ENCODE data around the gene KDM4F. TPM values are rescaled to one million over a fixed set of nuclear protein-coding genes. Genes with fewer than 3 reads are reported as not detected.

Gene KDM4F
- total and polyA plus RNA-seq, 4 donors: not detected

- no peak for TF ChIP-seq HNF4G (IDR thresholded peaks at IDR 0.05)
- no peak for TF ChIP-seq GABPA (IDR thresholded peaks at IDR 0.05 in 1 of 2, conservative IDR thresholded peaks at IDR 0.05 in 1 of 2)
- TF ChIP-seq HNF4A (conservative IDR thresholded peaks at IDR 0.05): no peak
- TF ChIP-seq, protein P1, sequence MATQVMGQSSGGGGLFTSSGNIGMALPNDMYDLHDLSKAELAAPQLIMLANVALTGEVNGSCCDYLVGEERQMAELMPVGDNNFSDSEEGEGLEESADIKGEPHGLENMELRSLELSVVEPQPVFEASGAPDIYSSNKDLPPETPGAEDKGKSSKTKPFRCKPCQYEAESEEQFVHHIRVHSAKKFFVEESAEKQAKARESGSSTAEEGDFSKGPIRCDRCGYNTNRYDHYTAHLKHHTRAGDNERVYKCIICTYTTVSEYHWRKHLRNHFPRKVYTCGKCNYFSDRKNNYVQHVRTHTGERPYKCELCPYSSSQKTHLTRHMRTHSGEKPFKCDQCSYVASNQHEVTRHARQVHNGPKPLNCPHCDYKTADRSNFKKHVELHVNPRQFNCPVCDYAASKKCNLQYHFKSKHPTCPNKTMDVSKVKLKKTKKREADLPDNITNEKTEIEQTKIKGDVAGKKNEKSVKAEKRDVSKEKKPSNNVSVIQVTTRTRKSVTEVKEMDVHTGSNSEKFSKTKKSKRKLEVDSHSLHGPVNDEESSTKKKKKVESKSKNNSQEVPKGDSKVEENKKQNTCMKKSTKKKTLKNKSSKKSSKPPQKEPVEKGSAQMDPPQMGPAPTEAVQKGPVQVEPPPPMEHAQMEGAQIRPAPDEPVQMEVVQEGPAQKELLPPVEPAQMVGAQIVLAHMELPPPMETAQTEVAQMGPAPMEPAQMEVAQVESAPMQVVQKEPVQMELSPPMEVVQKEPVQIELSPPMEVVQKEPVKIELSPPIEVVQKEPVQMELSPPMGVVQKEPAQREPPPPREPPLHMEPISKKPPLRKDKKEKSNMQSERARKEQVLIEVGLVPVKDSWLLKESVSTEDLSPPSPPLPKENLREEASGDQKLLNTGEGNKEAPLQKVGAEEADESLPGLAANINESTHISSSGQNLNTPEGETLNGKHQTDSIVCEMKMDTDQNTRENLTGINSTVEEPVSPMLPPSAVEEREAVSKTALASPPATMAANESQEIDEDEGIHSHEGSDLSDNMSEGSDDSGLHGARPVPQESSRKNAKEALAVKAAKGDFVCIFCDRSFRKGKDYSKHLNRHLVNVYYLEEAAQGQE (IDR thresholded peaks at IDR 0.05): no peak
- TF ChIP-seq, protein P2, sequence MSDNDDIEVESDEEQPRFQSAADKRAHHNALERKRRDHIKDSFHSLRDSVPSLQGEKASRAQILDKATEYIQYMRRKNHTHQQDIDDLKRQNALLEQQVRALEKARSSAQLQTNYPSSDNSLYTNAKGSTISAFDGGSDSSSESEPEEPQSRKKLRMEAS (IDR thresholded peaks at IDR 0.05): no peak
- no peak for TF ChIP-seq FOXA1 (IDR thresholded peaks at IDR 0.05)
- TF ChIP-seq FOXA2 (IDR thresholded peaks at IDR 0.05): no peak
- H3K9me3 ChIP-seq (ENCODE audit: control insufficient read depth in 4 of 4, low read length in 3 of 4): no peaks in the 10 kb centered on the region
- DNase-seq (ENCODE audit: low spot score): no peak
- no peaks in the 10 kb centered on the region for H3K27me3 ChIP-seq (ENCODE audit: control insufficient read depth in 4 of 4, insufficient read depth in 4 of 4, low read length in 3 of 4)
- H3K4me3 ChIP-seq (ENCODE audit: low read depth in 1 of 3, low read length in 3 of 3): no peak overlapping the region
- H3K36me3 ChIP-seq (ENCODE audit: control insufficient read depth in 4 of 4, insufficient read depth in 3 of 4, low read depth in 1 of 4, low read length in 3 of 4): no peaks in the 10 kb centered on the region
- no peak overlapping the region for H3K9ac ChIP-seq (ENCODE audit: low read depth in 1 of 2, low read length in 2 of 2)
- peaks cover 2 to 18% (median 7%) of the 10 kb centered on the region in 4 donors for H3K4me1 ChIP-seq (ENCODE audit: control insufficient read depth in 4 of 4, insufficient read depth in 4 of 4, low read length in 3 of 4)
- no peak overlapping the region for H3K27ac ChIP-seq (ENCODE audit: low read depth in 1 of 2, low read length in 2 of 2)
Observed at GRCh38 chr11:95091663-95092180, 42.5 kb downstream of the KDM4F start.

DNA sequence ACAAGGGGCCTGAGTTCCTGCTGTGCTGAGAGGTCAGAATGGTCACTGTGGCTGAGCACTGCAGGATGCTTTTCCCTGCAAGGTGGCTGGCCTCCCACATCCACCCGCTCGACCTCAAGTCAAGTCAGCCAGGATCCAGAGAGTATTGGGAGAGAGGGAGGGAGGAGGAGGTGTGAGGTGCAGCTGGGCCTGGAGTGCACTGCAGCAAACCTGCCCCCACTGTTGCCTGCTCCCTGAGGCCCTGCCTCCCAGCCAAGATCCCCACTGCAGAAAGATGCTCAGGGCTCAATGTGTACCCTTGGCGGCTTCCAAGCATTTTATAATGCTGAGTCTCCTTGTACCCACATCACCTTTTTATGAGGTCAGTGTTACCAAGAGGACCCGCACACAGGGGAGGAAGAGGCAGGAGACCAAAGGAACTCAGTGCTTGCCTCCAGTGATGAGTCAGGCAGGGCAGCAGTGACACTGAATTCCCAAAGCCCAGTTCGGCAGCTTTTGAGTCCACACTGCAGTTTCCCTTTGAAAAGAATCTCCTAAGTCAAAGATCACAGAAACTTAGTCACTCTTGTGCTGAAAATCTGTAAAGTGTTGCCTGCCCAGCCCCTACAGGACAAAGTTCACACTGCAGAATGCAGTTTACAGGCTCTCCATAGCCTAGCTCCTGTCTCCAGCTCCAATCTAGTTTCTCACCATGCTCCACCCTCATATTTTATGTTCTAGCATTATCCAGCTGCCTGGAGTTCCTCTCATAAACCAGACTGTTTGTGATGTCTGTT lies 43.5 kb downstream of the KDM4F start:
- Histone ChIP-seq H3K36me3 (ENCODE audit: control insufficient read depth in 4 of 4, insufficient read depth in 3 of 4, low read depth in 1 of 4, low read length in 3 of 4) (no peaks in the 10 kb centered on the region), H3K4me1 (ENCODE audit: control insufficient read depth in 4 of 4, insufficient read depth in 4 of 4, low read length in 3 of 4) (peaks cover 2 to 18% (median 7%) of the 10 kb centered on the region in 4 donors), H3K27me3 (ENCODE audit: control insufficient read depth in 4 of 4, insufficient read depth in 4 of 4, low read length in 3 of 4) (no peaks in the 10 kb centered on the region), H3K9ac (ENCODE audit: low read depth in 1 of 2, low read length in 2 of 2) (no peak overlapping the region), H3K9me3 (ENCODE audit: control insufficient read depth in 4 of 4, low read length in 3 of 4) (no peaks in the 10 kb centered on the region), H3K4me3 (ENCODE audit: low read depth in 1 of 3, low read length in 3 of 3) (no peak overlapping the region), H3K27ac (ENCODE audit: low read depth in 1 of 2, low read length in 2 of 2) (no peak overlapping the region)
- 51% methylated on average over 5 of the region's 5 CpGs for WGBS
- DNase-seq (ENCODE audit: low spot score): no peak
- TF ChIP-seq, protein P1 (IDR thresholded peaks at IDR 0.05): no peak
- TF ChIP-seq GABPA (IDR thresholded peaks at IDR 0.05 in 1 of 2, conservative IDR thresholded peaks at IDR 0.05 in 1 of 2) (no peak), EGR1 (IDR thresholded peaks at IDR 0.05; ENCODE audit: low read depth in 2 of 2) (no peak), RXRA (IDR thresholded peaks at IDR 0.05) (no peak), RAD21 (IDR thresholded peaks at IDR 0.05) (peak; percentile 9 to 36), FOXA2 (IDR thresholded peaks at IDR 0.05) (no peak), CTCF (IDR thresholded peaks at IDR 0.05; ENCODE audit: low read depth, low read length, missing input control) (peak; percentile 31), HNF4G (IDR thresholded peaks at IDR 0.05) (no peak), SP1 (IDR thresholded peaks at IDR 0.05) (no peak)
